Measurements from ENCODE around the gene CDK7.
A peak's percentile ranks its signal among the peaks of the same experiment; 100 is the strongest.

CDK7 gene

GRCh38 chr5:69234457-69235268, at the start of gene CDK7:
Gene CDK7, plus strand, starts transcription at chr5:69234886. Its CDS starts 90 bp downstream, at chr5:69234976.
- in situ Hi-C loops (cut with HindIII; ENCODE audit: low pct_ligation_motif_present, low sequenced_read_pairs), result no loop called here
- TF ChIP-seq, protein P1, sequence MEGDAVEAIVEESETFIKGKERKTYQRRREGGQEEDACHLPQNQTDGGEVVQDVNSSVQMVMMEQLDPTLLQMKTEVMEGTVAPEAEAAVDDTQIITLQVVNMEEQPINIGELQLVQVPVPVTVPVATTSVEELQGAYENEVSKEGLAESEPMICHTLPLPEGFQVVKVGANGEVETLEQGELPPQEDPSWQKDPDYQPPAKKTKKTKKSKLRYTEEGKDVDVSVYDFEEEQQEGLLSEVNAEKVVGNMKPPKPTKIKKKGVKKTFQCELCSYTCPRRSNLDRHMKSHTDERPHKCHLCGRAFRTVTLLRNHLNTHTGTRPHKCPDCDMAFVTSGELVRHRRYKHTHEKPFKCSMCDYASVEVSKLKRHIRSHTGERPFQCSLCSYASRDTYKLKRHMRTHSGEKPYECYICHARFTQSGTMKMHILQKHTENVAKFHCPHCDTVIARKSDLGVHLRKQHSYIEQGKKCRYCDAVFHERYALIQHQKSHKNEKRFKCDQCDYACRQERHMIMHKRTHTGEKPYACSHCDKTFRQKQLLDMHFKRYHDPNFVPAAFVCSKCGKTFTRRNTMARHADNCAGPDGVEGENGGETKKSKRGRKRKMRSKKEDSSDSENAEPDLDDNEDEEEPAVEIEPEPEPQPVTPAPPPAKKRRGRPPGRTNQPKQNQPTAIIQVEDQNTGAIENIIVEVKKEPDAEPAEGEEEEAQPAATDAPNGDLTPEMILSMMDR (IDR thresholded peaks at IDR 0.05; ENCODE audit: low read depth, low read length, missing control alignments), result no peak

GRCh38 chr5:69187342-69187741, 47.3 kb upstream of the CDK7 start:
- TF ChIP-seq, protein P1 (IDR thresholded peaks at IDR 0.05; ENCODE audit: low read depth, low read length, missing control alignments), result no peak
- Histone ChIP-seq H3K36me3 (replicated peaks) (no peaks in the 10 kb centered on the region), H3K27ac (no peak overlapping the region), H3K27me3 (replicated peaks) (no peaks in the 10 kb centered on the region), H3K4me3 (ENCODE audit: low read depth, low read length) (no peak overlapping the region)
- no peak for DNase-seq
- in situ Hi-C loops (cut with HindIII; ENCODE audit: low pct_ligation_motif_present, low sequenced_read_pairs), result no loop called here

More at GRCh38 chr5:69234457-69235268, at the start of gene CDK7:
- Histone ChIP-seq H3K36me3 (replicated peaks) (peaks cover 15% of the 10 kb centered on the region), H3K4me3 (ENCODE audit: low read depth, low read length) (peak within 1 kb of the TSS; percentile 98), H3K27ac (peak within 1 kb of the TSS; percentile 87), H3K27me3 (replicated peaks) (no peaks in the 10 kb centered on the region)
- peak; percentile 91 for DNase-seq

DNA sequence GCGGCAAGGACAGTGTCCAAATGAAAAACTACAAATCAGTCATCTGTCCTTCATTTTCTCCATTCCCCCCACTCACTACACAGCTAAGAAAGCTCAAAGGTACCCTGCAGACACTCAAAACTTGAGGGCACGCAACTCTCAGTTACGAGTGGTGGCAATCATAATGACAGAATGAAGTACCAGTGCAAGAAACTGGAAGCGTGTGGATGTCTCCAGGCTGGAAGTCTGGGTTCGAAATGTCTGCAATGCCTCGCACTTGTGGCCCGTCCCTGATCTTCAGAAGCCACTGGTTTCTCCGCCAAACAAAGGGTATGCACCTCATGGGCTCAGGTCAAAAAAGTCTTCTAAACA, 45.9 kb upstream of the CDK7 start:
- TF ChIP-seq, protein P1 (IDR thresholded peaks at IDR 0.05; ENCODE audit: low read depth, low read length, missing control alignments), result no peak
- H3K27me3 ChIP-seq (replicated peaks), result no peaks in the 10 kb centered on the region
- no peaks in the 10 kb centered on the region for H3K36me3 ChIP-seq (replicated peaks)
- peak; percentile 2 for DNase-seq
- H3K4me3 ChIP-seq (ENCODE audit: low read depth, low read length), result peak overlapping the region; percentile 93
- peak overlapping the region; percentile 87 for H3K27ac ChIP-seq
- in situ Hi-C loops (cut with HindIII; ENCODE audit: low pct_ligation_motif_present, low sequenced_read_pairs), result no loop called here

DNA sequence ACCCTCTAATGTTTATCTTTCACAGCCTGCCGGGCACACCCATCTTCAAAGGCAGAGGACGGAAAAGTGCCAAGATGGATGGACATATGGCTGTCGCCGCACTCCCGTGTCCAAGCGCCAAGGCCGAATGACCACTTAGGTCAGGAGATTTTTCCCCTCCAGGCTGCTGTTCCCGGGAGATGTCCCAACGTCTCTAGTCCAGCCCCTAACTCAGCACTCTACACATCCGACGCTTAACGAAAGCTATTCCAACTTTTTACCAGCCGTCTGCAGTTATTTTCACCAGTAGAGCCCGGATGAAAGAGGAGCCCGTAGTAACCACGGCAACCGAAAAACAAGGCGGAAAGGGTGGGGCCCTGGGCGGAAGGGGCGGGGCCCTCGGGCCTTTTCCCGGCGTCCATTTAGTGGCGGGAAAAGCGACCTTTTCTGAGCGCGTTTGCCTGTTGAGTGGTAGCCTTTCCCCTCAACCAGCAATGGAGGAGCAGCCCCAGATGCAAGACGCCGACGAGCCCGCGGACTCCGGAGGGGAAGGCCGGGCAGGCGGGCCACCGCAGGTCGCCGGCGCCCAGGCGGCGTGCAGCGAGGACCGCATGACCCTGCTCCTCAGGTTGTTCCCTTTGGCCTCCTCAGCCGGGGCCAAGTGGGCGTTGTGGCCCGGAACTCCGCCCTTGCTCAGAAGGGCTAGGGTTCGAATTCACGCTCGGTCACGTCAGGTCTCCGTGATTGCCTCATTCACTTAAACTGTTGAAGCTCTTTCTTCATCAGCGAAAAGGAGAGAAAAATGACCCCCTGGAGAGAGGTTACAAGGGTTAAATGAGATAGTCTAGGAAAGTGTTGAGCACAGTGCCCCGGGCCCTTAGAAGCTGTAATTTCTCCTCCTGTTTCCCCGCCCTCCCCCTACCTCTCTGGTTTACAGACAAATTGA, 45.3 kb upstream of the CDK7 start, which contains the start of gene CENPH:
Gene CENPH, plus strand, starts transcription at position 422 of the 925 bp plus-strand sequence. Its CDS starts 52 bp downstream, at position 474.
- Histone ChIP-seq H3K36me3 (replicated peaks) (no peaks in the 10 kb centered on the region), H3K27me3 (replicated peaks) (no peaks in the 10 kb centered on the region), H3K4me3 (ENCODE audit: low read depth, low read length) (peak within 1 kb of the TSS; percentile 93), H3K27ac (peak within 1 kb of the TSS; percentile 87)
- in situ Hi-C loops (cut with HindIII; ENCODE audit: low pct_ligation_motif_present, low sequenced_read_pairs), result no loop called here
- DNase-seq, result peak; percentile 95
- TF ChIP-seq, protein P1 (IDR thresholded peaks at IDR 0.05; ENCODE audit: low read depth, low read length, missing control alignments), result no peak

GRCh38 chr5:69202497-69202896, 32.2 kb upstream of the CDK7 start:
- in situ Hi-C loops (cut with HindIII; ENCODE audit: low pct_ligation_motif_present, low sequenced_read_pairs), result no loop called here
- H3K36me3 ChIP-seq (replicated peaks), result no peaks in the 10 kb centered on the region
- H3K27me3 ChIP-seq (replicated peaks), result no peaks in the 10 kb centered on the region
- TF ChIP-seq, protein P1 (IDR thresholded peaks at IDR 0.05; ENCODE audit: low read depth, low read length, missing control alignments), result no peak
- no peak overlapping the region for H3K4me3 ChIP-seq (ENCODE audit: low read depth, low read length)
- no peak overlapping the region for H3K27ac ChIP-seq
- DNase-seq, result no peak

Measured in brain microvascular endothelial cell (primary cell).